K562 treated with DMSO at 1 percent for 24 hours (cell line): ENCODE measurements around the gene TOX2. TPM values are rescaled to one million over a fixed set of nuclear protein-coding genes. Genes with fewer than 3 reads are reported as not detected.

Source experiments
- total RNA-seq: library from RNA; unstranded; fragments of 300-600 nt; gene quantifications from 2 replicates; pipeline ENCODE4 v1.2.3, GENCODE V29; 2022; ENCODE audit warnings: low read depth; ENCODE audit not compliant: insufficient read depth

TOX2 gene
- 0.74 TPM in 1 of 2 replicates, not detected in the other for total RNA-seq

DNA sequence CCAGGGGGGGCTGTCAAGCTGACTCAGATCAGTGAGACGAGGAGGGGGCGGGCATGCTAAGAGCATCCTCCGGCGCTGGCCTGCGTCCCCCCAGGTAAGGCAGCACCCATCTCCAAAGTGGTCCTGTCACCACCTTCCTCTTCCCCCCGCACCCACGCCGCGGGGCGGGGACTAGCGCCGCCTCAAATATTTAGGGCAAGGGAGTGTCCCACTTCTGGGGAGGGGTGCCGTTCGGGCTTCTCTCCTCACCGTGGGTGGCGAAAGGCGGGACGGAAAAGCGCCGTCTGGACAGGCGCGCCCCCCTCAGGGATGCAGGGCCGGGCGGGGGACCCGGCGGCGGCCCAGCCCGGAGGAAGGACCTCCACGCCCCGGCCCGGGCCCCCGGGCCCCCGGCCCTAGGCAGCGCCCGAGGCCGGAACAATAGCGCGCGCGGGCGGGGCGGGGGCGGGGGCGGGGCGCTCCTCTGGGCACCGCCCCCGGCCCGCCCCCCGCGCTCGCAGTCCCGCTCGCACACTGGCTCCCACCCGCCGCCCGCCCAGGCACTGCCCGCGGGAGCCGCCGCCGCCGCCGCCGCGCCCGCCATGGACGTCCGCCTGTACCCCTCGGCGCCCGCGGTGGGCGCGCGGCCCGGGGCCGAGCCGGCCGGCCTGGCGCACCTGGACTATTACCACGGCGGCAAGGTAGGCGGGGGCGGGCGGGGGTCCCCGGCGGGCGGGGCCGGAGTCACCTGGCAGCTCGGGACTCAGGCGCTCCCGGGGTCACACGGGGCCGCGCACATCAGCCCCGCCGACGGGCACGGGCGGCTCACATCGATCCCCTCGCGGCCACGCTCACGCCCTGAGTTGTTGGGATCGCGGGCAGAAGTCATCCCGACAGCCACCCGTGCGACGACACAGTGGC is at the start of gene TOX2:
TSS of gene TOX2 (plus strand) at position 542 of the 900 bp plus-strand sequence. CDS start at position 582, 40 bp downstream.

Other genes starting within 250 kb of the TOX2 start
- gene MYBL2, start 247.7 kb upstream of the TOX2 start, total RNA-seq: 131 and 149 TPM in 2 replicates
- gene GTSF1L, start 187.8 kb upstream of the TOX2 start, total RNA-seq: not detected in 2 replicates